T-helper 17 cell (primary cell): ENCODE data around the gene CHAD. TPM values are rescaled to one million over a fixed set of nuclear protein-coding genes. Genes with fewer than 3 reads are reported as not detected.

Experiments used
- ATAC-seq: fragments of 150-1000 bp; cut with Tn5 transposase; 2 replicates; pipeline ENCODE4 v1.10.0; 2021; ENCODE audit warnings: mild to moderate bottlenecking, moderate library complexity
- DNase-seq, 3 donors: peaks; one replicate each; pipeline versions ENCODE4 v3.0.0 to v3.0.0-alpha.2; 2020 to 2021
- H3K9me3 ChIP-seq: one replicate; pipeline ENCODE4 v1.7.0; 2013; ENCODE audit warnings: low read length, mild to moderate bottlenecking; ENCODE audit not compliant: control insufficient read depth, poor library complexity, severe bottlenecking
- H3K27ac Mint-ChIP-seq: one replicate; pipeline ENCODE4 v1.8.0; 2022; ENCODE audit warnings: mild to moderate bottlenecking, moderate library complexity, mixed read lengths
- H3K27me3 Mint-ChIP-seq: one replicate; pipeline ENCODE4 v1.8.0; 2022; ENCODE audit warnings: mixed read lengths
- H3K36me3 Mint-ChIP-seq: one replicate; pipeline ENCODE4 v1.8.0; 2022; ENCODE audit warnings: low read depth, mixed read lengths
- H3K4me1 Mint-ChIP-seq: one replicate; pipeline ENCODE4 v1.8.0; 2022; ENCODE audit warnings: mild to moderate bottlenecking, mixed read lengths
- H3K4me3 Mint-ChIP-seq: one replicate; pipeline ENCODE4 v1.8.0; 2022; ENCODE audit warnings: mild to moderate bottlenecking, moderate library complexity, mixed read lengths
- total RNA-seq, 4 donors: library from RNA in 2 of 4; stranded (reverse) in 2 of 4; gene quantifications; one replicate each; pipeline ENCODE4 v1.2.3 and lab custom pipeline; 2022 to 2026

CHAD gene
- total RNA-seq, 2 donors from 2014 or later, result not detected

DNA sequence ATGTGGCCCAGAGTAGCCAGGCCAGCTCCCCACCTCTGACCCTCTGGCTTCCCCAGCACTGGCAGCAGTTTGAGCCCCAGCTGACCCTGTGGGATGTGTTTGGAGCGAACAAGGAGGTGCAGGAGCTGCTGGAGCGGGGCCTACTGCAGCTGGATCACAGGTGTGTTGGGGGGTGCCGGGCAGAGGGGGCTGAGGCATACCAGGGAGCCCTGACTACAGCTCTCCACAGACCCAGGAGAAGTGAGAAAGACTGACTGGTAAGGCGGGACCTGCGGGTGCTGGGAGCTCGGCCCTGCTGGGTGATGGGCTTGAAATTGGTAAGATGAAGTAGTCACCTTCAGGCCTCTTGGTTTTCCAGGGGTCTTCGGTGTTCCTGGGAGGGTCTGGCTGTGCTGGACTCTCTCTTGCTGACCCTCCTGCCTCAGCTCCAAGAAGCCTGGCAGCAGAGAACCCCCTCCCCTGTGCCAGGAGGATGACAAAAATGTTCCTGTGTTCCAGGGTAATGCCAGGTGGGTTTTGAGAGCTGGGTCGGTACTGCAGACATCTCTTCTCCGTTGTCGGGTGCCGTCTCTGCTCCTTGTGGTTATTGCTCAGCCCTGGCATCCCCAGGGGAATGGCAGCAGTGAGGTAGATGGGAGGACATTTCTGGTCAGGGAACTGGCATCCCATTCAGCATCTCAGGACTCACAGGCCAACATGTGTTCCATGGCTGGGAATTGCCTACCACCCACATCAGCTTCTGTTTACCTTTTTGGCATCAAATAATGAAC, 15.9 kb upstream of the CHAD start:
- no peak for ATAC-seq
- peaks cover 9% of the 10 kb centered on the region for H3K4me1 Mint-ChIP-seq
- no peaks in the 10 kb centered on the region for H3K27me3 Mint-ChIP-seq
- peaks cover 2% of the 10 kb centered on the region for H3K36me3 Mint-ChIP-seq
- H3K9me3 ChIP-seq, result no peaks in the 10 kb centered on the region
- H3K27ac Mint-ChIP-seq, result peak overlapping the region; percentile 41
- no peak for DNase-seq
- no peak overlapping the region for H3K4me3 Mint-ChIP-seq

GRCh38 chr17:50483266-50483665, 14.6 kb upstream of the CHAD start:
- Mint-ChIP-seq H3K4me3 (no peak overlapping the region), H3K27me3 (no peaks in the 10 kb centered on the region), H3K36me3 (peaks cover 2% of the 10 kb centered on the region), H3K4me1 (peaks cover 13% of the 10 kb centered on the region), H3K27ac (no peak overlapping the region)
- ATAC-seq (no peak), DNase-seq (no peak)
- H3K9me3 ChIP-seq, result no peaks in the 10 kb centered on the region

GRCh38 chr17:50482516-50482915, 13.8 kb upstream of the CHAD start:
- Mint-ChIP-seq H3K36me3 (peaks cover 2% of the 10 kb centered on the region), H3K4me3 (no peak overlapping the region), H3K27ac (no peak overlapping the region), H3K27me3 (no peaks in the 10 kb centered on the region), H3K4me1 (peaks cover 16% of the 10 kb centered on the region)
- peak; percentile 51 to 67 (median 51) for DNase-seq
- ATAC-seq, result peak; percentile 27
- H3K9me3 ChIP-seq, result no peaks in the 10 kb centered on the region

- Mint-ChIP-seq H3K4me1 (peaks cover 16% of the 10 kb centered on the region), H3K36me3 (peaks cover 2% of the 10 kb centered on the region), H3K27ac (no peak overlapping the region)
Measured at GRCh38 chr17:50482110-50482509, 13.4 kb upstream of the CHAD start.

DNA sequence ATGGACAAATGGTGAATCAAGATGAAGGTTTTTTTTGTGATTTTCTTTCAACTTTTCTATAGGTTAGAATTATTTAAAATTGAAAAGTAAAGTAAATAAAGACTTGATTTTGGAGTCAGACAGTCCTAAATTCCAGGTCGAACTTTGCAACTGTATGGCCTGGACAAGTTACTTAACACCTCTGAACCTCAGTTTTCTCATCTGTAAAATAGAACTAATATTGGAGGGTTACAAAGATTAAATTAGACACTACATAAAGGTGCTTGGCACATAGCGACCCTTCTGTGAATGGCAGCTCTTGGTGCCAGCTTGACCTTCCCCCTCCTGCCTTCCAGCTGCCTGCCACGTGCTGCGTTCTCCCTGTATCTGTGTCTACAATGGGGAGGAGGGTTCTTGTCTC, 13.0 kb upstream of the CHAD start:
- no peak for DNase-seq
- H3K36me3 Mint-ChIP-seq, result peaks cover 2% of the 10 kb centered on the region
- ATAC-seq, result no peak
- H3K4me1 Mint-ChIP-seq, result peaks cover 16% of the 10 kb centered on the region
- no peak overlapping the region for H3K27ac Mint-ChIP-seq
- H3K9me3 ChIP-seq, result no peaks in the 10 kb centered on the region
- no peak overlapping the region for H3K4me3 Mint-ChIP-seq
- H3K27me3 Mint-ChIP-seq, result no peaks in the 10 kb centered on the region

More at GRCh38 chr17:50482110-50482509, 13.4 kb upstream of the CHAD start:
- ATAC-seq (no peak), DNase-seq (no peak)
- no peaks in the 10 kb centered on the region for H3K9me3 ChIP-seq
- Mint-ChIP-seq H3K4me3 (no peak overlapping the region), H3K27me3 (no peaks in the 10 kb centered on the region)

GRCh38 chr17:50480854-50481490, 12.3 kb upstream of the CHAD start:
- Mint-ChIP-seq H3K4me3 (no peak overlapping the region), H3K4me1 (peaks cover 16% of the 10 kb centered on the region), H3K36me3 (peaks cover 2% of the 10 kb centered on the region), H3K27ac (no peak overlapping the region), H3K27me3 (no peaks in the 10 kb centered on the region)
- no peaks in the 10 kb centered on the region for H3K9me3 ChIP-seq
- ATAC-seq (no peak), DNase-seq (no peak)

- peaks cover 16% of the 10 kb centered on the region for H3K4me1 Mint-ChIP-seq
- no peaks in the 10 kb centered on the region for H3K9me3 ChIP-seq
- H3K36me3 Mint-ChIP-seq, result peaks cover 2% of the 10 kb centered on the region
- peak overlapping the region; percentile 90 for H3K4me3 Mint-ChIP-seq
- peak overlapping the region; percentile 67 for H3K27ac Mint-ChIP-seq
- no peaks in the 10 kb centered on the region for H3K27me3 Mint-ChIP-seq
- DNase-seq, result no peak
- no peak for ATAC-seq
Measured at GRCh38 chr17:50480142-50480764, 11.6 kb upstream of the CHAD start.

- Mint-ChIP-seq H3K4me3 (peak overlapping the region; percentile 90), H3K27me3 (no peaks in the 10 kb centered on the region), H3K4me1 (peaks cover 16% of the 10 kb centered on the region), H3K36me3 (peaks cover 2% of the 10 kb centered on the region), H3K27ac (peak overlapping the region; percentile 67)
- peak; percentile 35 to 45 (median 39) for DNase-seq
- no peaks in the 10 kb centered on the region for H3K9me3 ChIP-seq
- ATAC-seq, result peak; percentile 62
Measured at GRCh38 chr17:50479522-50480141, 11.0 kb upstream of the CHAD start.

GRCh38 chr17:50478391-50479381, 10.0 kb upstream of the CHAD start, which contains the start of gene RSAD1:
TSS of gene RSAD1 (plus strand) at chr17:50478860. CDS start at chr17:50478885, 25 bp downstream.
- H3K36me3 Mint-ChIP-seq, result peaks cover 2% of the 10 kb centered on the region
- ATAC-seq, result peak; percentile 92
- H3K4me3 Mint-ChIP-seq, result peak within 1 kb of the TSS; percentile 90

DNA sequence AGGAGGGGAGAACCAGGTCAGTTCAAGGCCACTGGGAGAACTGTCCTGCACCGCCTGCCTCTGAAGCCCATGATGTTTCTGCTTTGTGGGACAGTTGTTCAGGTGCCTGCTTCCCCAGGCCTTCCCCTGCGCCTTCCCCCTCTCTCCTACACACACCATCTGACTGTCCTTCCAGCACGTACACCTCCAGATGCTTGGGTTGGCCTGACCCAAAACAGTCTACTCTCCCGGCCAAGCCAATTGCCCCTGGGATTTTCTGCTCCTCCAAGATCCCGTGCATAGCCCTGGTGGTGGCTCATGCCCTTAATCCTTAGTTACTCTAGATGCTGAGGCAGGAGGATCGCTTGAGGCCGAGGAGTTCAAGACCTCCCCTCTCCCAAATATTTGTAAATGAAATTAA, 9.3 kb upstream of the CHAD start:
- no peaks in the 10 kb centered on the region for H3K9me3 ChIP-seq
- Mint-ChIP-seq H3K27me3 (no peaks in the 10 kb centered on the region), H3K27ac (peak overlapping the region; percentile 94), H3K4me1 (peaks cover 16% of the 10 kb centered on the region), H3K4me3 (peak overlapping the region; percentile 90), H3K36me3 (peaks cover 5% of the 10 kb centered on the region)
- no peak for ATAC-seq
- DNase-seq, result no peak

More at GRCh38 chr17:50478391-50479381, 10.0 kb upstream of the CHAD start, which contains the start of gene RSAD1:
- Mint-ChIP-seq H3K27me3 (no peaks in the 10 kb centered on the region), H3K4me1 (peaks cover 16% of the 10 kb centered on the region), H3K27ac (peak within 1 kb of the TSS; percentile 94)
- DNase-seq, result peak; percentile 72 to 80 (median 80)
- no peaks in the 10 kb centered on the region for H3K9me3 ChIP-seq

DNA sequence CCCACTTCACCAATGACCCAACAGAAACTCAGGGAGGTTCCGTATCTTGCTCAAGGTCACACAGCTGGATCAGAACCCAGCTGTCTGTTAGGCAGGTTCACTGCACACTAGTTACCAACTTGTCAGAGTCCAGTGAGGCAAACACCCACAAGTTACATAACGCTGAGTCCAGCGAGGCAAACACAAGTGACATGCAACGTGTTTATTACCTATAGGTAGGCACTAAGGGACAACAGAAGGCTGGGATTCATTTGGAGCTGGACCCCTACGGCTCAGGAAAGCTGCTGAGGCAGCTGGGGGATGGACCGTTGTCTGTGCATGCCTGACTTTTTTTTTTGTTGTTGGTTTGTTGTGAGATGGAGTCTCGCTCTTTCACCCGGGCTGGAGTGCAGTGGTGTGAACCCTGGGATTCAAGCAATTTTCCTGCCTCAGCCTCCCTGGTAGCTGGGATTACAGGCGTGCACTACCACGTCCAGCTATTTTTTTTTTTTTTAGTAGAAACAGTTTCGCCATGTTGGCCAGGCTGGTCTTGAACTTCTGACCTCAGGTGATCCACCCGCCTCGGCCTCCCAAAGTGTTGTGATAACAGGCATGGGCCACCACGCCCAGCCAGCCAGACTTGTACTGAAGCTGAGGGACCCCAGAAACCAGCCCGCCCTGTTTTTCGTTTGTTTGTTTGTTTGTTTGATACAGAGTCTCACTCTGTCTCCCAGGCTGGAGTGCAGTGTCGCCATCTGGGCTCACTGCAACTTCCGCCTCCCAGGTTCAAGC, 8.1 kb upstream of the CHAD start:
- ATAC-seq (no peak), DNase-seq (no peak)
- no peaks in the 10 kb centered on the region for H3K27me3 Mint-ChIP-seq
- peaks cover 3% of the 10 kb centered on the region for H3K36me3 Mint-ChIP-seq
- H3K9me3 ChIP-seq, result no peaks in the 10 kb centered on the region
- peak overlapping the region; percentile 94 for H3K27ac Mint-ChIP-seq
- H3K4me1 Mint-ChIP-seq, result peaks cover 14% of the 10 kb centered on the region
- H3K4me3 Mint-ChIP-seq, result peak overlapping the region; percentile 15
